HUES64 (cell line): ENCODE measurements around the gene CDH12.
"Not testable (repeated sequence)": the region's sequence is repeated elsewhere in the genome, so short reads cannot be mapped to it uniquely, and the experiment has no call there.

ENCODE experiments used
- H3K27ac ChIP-seq: 2 replicates; pipeline ENCODE4 v1.7.0; 2013; ENCODE audit warnings: low read depth, low read length, inconsistent platforms
- H3K27me3 ChIP-seq: 2 replicates; pipeline ENCODE4 v1.6.1; 2013; ENCODE audit warnings: mild to moderate bottlenecking, low read length; ENCODE audit not compliant: insufficient read depth
- H3K36me3 ChIP-seq: 2 replicates; pipeline ENCODE4 v1.6.1; 2013; ENCODE audit warnings: mild to moderate bottlenecking, low read length; ENCODE audit not compliant: insufficient read depth
- H3K4me1 ChIP-seq: 2 replicates; pipeline ENCODE4 v1.6.1; 2013; ENCODE audit warnings: mild to moderate bottlenecking, low read length, moderate library complexity; ENCODE audit not compliant: insufficient read depth
- H3K4me3 ChIP-seq: 2 replicates; pipeline ENCODE4 v1.5.1; 2013; ENCODE audit warnings: mild to moderate bottlenecking, low read length, moderate library complexity
- H3K9ac ChIP-seq: 2 replicates; pipeline ENCODE4 v1.6.1; 2013; ENCODE audit warnings: mild to moderate bottlenecking, low read depth, low read length
- H3K9me3 ChIP-seq: 2 replicates; pipeline ENCODE4 v1.6.1; 2013; ENCODE audit warnings: low read depth, low read length; ENCODE audit not compliant: insufficient read depth
- WGBS: fragments of 150-250, 120-280 bp; methylation state at CpG from one replicate; pipeline ENCODE4 v1.1.7; 2013; ENCODE audit warnings: missing lambda C conversion rate; 5-methylcytosine and 5-hydroxymethylcytosine counted together

The CDH12 gene

DNA sequence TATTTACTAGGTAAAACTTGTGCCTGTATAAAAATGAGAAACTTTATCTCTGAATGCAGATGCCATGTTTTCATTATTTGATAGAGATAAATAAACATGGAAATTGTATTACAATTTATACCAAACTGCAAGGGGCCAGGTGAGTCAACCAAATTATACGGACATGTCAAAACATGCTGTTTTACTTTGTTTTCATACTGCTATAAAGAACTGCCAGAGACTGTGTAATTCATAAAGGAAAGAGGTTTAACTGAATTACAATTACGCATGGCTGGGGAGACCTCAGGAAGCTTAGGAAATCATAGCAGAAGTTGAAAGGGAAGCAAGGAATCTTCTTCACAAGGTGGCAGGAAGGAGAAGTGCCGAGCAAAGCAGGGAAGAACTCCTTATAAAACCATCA lies 840.3 kb downstream of the CDH12 start:
- H3K9ac ChIP-seq, H3K27ac ChIP-seq, H3K9me3 ChIP-seq, H3K4me1 ChIP-seq, H3K4me3 ChIP-seq, H3K36me3 ChIP-seq, H3K27me3 ChIP-seq: not testable (repeated sequence)
- WGBS: 95% methylated on average over 2 of the region's 3 CpGs

GRCh38 chr5:22010808-22011207 lies 842.3 kb downstream of the CDH12 start:
- H3K4me3 ChIP-seq, H3K4me1 ChIP-seq, H3K27ac ChIP-seq, H3K9me3 ChIP-seq, H3K36me3 ChIP-seq, H3K9ac ChIP-seq, H3K27me3 ChIP-seq: not testable (repeated sequence)
- 100% methylated on average over 2 of the region's 4 CpGs for WGBS

GRCh38 chr5:22001097-22001496 lies 852.0 kb downstream of the CDH12 start:
- not testable (repeated sequence) for H3K9me3 ChIP-seq, H3K27me3 ChIP-seq, H3K4me1 ChIP-seq, H3K27ac ChIP-seq, H3K4me3 ChIP-seq, H3K9ac ChIP-seq, H3K36me3 ChIP-seq
- WGBS: 94% methylated on average over 2 of the region's 2 CpGs

GRCh38 chr5:21985799-21986198 lies 867.3 kb downstream of the CDH12 start:
- H3K9me3 ChIP-seq, H3K4me1 ChIP-seq, H3K27ac ChIP-seq, H3K4me3 ChIP-seq, H3K27me3 ChIP-seq, H3K9ac ChIP-seq, H3K36me3 ChIP-seq: not testable (repeated sequence)
- WGBS: no CpG with 5 or more reads among the region's 1 CpG

DNA sequence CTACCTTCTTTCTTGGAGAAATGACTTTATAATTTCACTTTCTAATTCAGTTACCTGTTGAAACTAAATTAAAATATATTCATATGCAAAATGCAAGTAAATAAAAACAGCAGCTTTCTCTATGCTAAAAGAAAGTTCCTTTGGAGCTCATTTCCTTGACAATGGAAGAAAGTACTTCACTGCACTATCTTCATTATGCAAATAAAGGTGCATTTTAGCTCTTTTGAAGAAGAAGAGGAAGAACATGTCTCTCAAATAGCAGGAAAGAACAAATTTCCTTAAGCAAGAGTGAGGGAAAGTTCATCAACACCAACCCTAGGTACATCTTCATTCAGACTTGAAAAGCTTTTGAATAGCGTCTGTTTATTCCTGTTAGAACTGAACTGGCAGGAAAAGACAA lies 901.6 kb downstream of the CDH12 start:
- H3K4me3 ChIP-seq, H3K9ac ChIP-seq, H3K9me3 ChIP-seq, H3K4me1 ChIP-seq, H3K27ac ChIP-seq, H3K36me3 ChIP-seq, H3K27me3 ChIP-seq: not testable (repeated sequence)
- no CpG with 5 or more reads among the region's 1 CpG for whole genome bisulfite sequencing

GRCh38 chr5:21931116-21931515 lies 922.0 kb downstream of the CDH12 start:
- no peak overlapping the region for H3K27ac ChIP-seq

GRCh38 chr5:21919414-21920022 lies 933.6 kb downstream of the CDH12 start:
- H3K4me1 ChIP-seq: no peaks in the 10 kb centered on the region
- no peak overlapping the region for H3K27ac ChIP-seq
- WGBS: 19% methylated on average over 5 of the region's 8 CpGs
- no peak overlapping the region for H3K4me3 ChIP-seq
- H3K36me3 ChIP-seq: no peaks in the 10 kb centered on the region
- no peaks in the 10 kb centered on the region for H3K27me3 ChIP-seq
- no peaks in the 10 kb centered on the region for H3K9me3 ChIP-seq
- no peak overlapping the region for H3K9ac ChIP-seq

More at GRCh38 chr5:21931116-21931515, 922.0 kb downstream of the CDH12 start:
- H3K27me3 ChIP-seq: no peaks in the 10 kb centered on the region
- H3K9me3 ChIP-seq: peaks cover 12% of the 10 kb centered on the region
- H3K4me1 ChIP-seq: no peaks in the 10 kb centered on the region
- WGBS: 90% methylated on average over 1 of the region's 1 CpG
- H3K4me3 ChIP-seq: no peak overlapping the region
- no peak overlapping the region for H3K9ac ChIP-seq
- H3K36me3 ChIP-seq: no peaks in the 10 kb centered on the region

DNA sequence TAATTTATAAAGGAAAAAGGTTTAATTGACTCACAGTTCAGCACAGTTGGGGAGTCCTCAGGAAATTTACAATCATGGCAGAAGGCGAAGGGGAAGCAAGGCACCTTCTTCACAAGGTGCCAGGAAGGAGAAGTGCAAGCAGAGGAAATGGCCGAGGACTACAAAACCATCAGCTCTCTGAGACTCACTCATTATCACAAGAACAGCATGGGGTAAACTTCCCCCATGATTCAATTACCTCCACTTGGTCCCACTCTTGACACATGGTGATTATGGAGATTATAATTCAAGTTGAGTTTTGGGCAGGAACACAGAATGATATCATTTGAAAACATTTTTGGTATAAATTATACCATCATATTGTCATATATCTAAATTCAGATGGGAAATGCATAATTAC lies 934.7 kb downstream of the CDH12 start:
- no peak overlapping the region for H3K9ac ChIP-seq
- 77% methylated on average over 2 of the region's 2 CpGs for WGBS
- H3K27me3 ChIP-seq: no peaks in the 10 kb centered on the region
- H3K9me3 ChIP-seq: no peaks in the 10 kb centered on the region
- H3K36me3 ChIP-seq: no peaks in the 10 kb centered on the region
- H3K4me3 ChIP-seq: no peak overlapping the region
- no peak overlapping the region for H3K27ac ChIP-seq
- H3K4me1 ChIP-seq: no peaks in the 10 kb centered on the region

DNA sequence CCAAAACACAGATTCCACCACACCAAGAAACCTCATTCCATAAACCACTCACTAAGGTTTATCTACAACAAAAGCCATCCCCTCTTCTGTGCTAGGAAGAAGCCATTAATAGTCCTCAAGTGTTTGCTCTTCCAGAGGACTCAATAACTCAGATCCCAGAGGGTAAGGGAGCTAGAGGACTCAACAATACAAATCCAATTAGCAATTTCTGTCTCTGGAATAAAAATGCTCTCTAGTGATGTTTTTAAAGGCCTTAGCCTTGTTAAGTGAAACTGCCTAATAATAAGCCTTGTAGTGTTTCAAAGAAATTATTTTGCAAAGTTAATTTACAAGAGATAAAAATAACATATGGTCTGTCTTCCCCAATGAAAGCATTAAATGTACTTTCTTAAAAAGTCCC lies 942.4 kb downstream of the CDH12 start:
- H3K27me3 ChIP-seq: no peaks in the 10 kb centered on the region
- H3K9me3 ChIP-seq: no peaks in the 10 kb centered on the region
- H3K36me3 ChIP-seq: no peaks in the 10 kb centered on the region
- no peak overlapping the region for H3K9ac ChIP-seq
- H3K4me1 ChIP-seq: no peaks in the 10 kb centered on the region
- no peak overlapping the region for H3K4me3 ChIP-seq
- no peak overlapping the region for H3K27ac ChIP-seq

DNA sequence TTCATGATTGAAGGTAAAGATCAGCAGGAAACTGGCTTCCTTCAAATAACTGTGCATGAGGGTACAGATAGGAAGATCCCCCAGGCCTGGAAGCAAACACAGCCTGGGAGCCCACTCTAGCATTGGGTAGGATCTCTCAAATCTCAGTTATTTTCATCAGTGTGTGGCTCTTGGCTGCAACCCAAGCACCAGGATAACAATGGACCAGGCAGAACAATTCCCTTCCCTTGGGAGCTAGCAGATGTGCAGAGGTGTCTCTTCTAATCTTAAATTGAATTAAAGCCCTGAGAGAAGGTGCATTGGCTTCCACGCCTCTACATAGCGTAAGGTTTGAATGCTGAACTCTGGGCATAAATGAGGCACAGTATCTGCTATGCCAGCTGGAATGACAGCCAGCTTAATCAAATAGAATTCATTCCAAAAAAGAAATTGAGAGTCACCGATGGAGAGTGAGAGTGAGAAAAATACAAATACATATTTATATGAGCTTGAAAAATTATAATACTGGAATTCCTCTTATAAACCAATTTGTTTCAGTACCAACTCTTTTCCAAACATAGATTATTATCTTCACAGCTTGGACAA lies 957.3 kb downstream of the CDH12 start:
- Histone ChIP-seq H3K4me3 (no peak overlapping the region), H3K9me3 (no peaks in the 10 kb centered on the region), H3K36me3 (no peaks in the 10 kb centered on the region), H3K27ac (no peak overlapping the region), H3K9ac (no peak overlapping the region), H3K4me1 (no peaks in the 10 kb centered on the region), H3K27me3 (no peaks in the 10 kb centered on the region)
- WGBS: 0% methylated on average over 2 of the region's 3 CpGs

GRCh38 chr5:21893161-21893560 lies 960.0 kb downstream of the CDH12 start:
- WGBS: 89% methylated on average over 2 of the region's 2 CpGs
- Histone ChIP-seq H3K36me3 (no peaks in the 10 kb centered on the region), H3K4me3 (no peak overlapping the region), H3K27ac (no peak overlapping the region), H3K9ac (no peak overlapping the region), H3K27me3 (no peaks in the 10 kb centered on the region), H3K4me1 (peaks cover 15% of the 10 kb centered on the region), H3K9me3 (no peaks in the 10 kb centered on the region)

GRCh38 chr5:21889581-21889980 lies 963.6 kb downstream of the CDH12 start:
- Histone ChIP-seq H3K4me3 (no peak overlapping the region), H3K9me3 (no peaks in the 10 kb centered on the region), H3K9ac (no peak overlapping the region), H3K36me3 (no peaks in the 10 kb centered on the region), H3K4me1 (peaks cover 15% of the 10 kb centered on the region), H3K27me3 (no peaks in the 10 kb centered on the region), H3K27ac (no peak overlapping the region)
- 97% methylated on average over 1 of the region's 1 CpG for WGBS
